Panc1 (cell line): ENCODE measurements around the gene ZBTB8A. TPM values are rescaled to one million over a fixed set of nuclear protein-coding genes. Genes with fewer than 3 reads are reported as not detected.
A peak's percentile ranks its signal among the peaks of the same experiment; 100 is the strongest.

Source experiments
- ATAC-seq: fragments of 200-7000 bp; cut with Tn5 transposase; 2 replicates; pipeline ENCODE4 v1.9.1; 2020; ENCODE audit warnings: mild to moderate bottlenecking, moderate library complexity
- BruUV-seq: library from RNA; stranded (reverse); fragments of 400-500 nt; replicated peaks from 2 replicates; lab custom pipeline; 2021; lab: Mats Ljungman, UMichigan
- CTCF ChIA-PET: fragments of 300-600 bp; sonication (Branson Sonifier 250); formaldehyde crosslinking; loops from one replicate; lab custom pipeline; 2022; ENCODE audit warnings: antibody characterized with exemption; lab: Charles Lee
- POLR2A ChIA-PET: fragments of 300-600 bp; sonication (Branson Sonifier 250); formaldehyde crosslinking; loops from one replicate; lab custom pipeline; 2022; ENCODE audit warnings: antibody characterized with exemption; lab: Charles Lee
- DNase-seq: peaks from one replicate; pipeline ENCODE4 v3.0.0-alpha.2; 2010; ENCODE audit warnings: low read depth, low spot score
- H3K27ac ChIP-seq: 2 replicates; pipeline ENCODE4 v1.5.1; 2011; ENCODE audit warnings: mild to moderate bottlenecking, low read length, inconsistent platforms
- H3K27me3 ChIP-seq: fragments of 200-500 bp; sonication (Bioruptor generic); 2 replicates; pipeline ENCODE4 v1.6.0; 2014; ENCODE audit warnings: low read length, inconsistent platforms; ENCODE audit not compliant: control insufficient read depth, insufficient read depth
- H3K36me3 ChIP-seq: fragments of 200-500 bp; sonication (Bioruptor generic); 2 replicates; pipeline ENCODE4 v1.5.1; 2014; ENCODE audit warnings: inconsistent platforms, mild to moderate bottlenecking, low read length, moderate library complexity; ENCODE audit not compliant: control insufficient read depth, insufficient read depth
- H3K4me1 ChIP-seq: 2 replicates; pipeline ENCODE4 v1.5.1; 2011; ENCODE audit warnings: inconsistent platforms, mild to moderate bottlenecking, low read length, moderate library complexity; ENCODE audit not compliant: control insufficient read depth, insufficient read depth
- H3K4me3 ChIP-seq, 2 experiments: 2 replicates each; pipeline ENCODE4 v1.5.1; 2011 to 2012; ENCODE audit warnings: low read depth in 2 of 2, low read length in 2 of 2, mild to moderate bottlenecking in 2 of 2, inconsistent platforms in 1 of 2, moderate library complexity in 1 of 2
- H3K9me3 ChIP-seq: fragments of 200-500 bp; sonication (Bioruptor generic); 2 replicates; pipeline ENCODE4 v1.5.1; 2014; ENCODE audit warnings: low read depth, mild to moderate bottlenecking, inconsistent platforms, low read length, moderate library complexity; ENCODE audit not compliant: control insufficient read depth, insufficient read depth
- POLR2AphosphoS5 ChIP-seq: IDR thresholded peaks from 2 replicates; pipeline ENCODE4 v1.6.1; 2012; ENCODE audit warnings: mild to moderate bottlenecking, low read depth, low read length, moderate library complexity
- SIN3A ChIP-seq: IDR thresholded peaks from 2 replicates; pipeline ENCODE4 v1.6.1; 2012; ENCODE audit warnings: low read depth, mild to moderate bottlenecking, low read length, moderate library complexity, borderline replicate concordance; ENCODE audit not compliant: insufficient read depth
- TCF7L2 ChIP-seq: IDR thresholded peaks from 2 replicates; pipeline ENCODE4 v1.6.1; 2011; ENCODE audit warnings: mild to moderate bottlenecking, low read depth, low read length, inconsistent platforms
- in situ Hi-C: cut with HindIII; loops from 2 replicates; pipeline ENCODE4 v1.10.0; 2016; ENCODE audit warnings: low sequenced_read_pairs, low pct_unique_long_range_greater_than_20kb
- intact Hi-C: fragments of 100-400 bp; cut with micrococcal nuclease; formaldehyde crosslinking; loops from one replicate; pipeline ENCODE4 v1.10.0; 2022; ENCODE audit not compliant: unreplicated experiment
- total RNA-seq: library from RNA; stranded (reverse); gene quantifications from one replicate; pipeline ENCODE4 v1.2.1, GENCODE V29; 2021; ENCODE audit not compliant: unreplicated experiment
- TF ChIP-seq, protein P1 (sequence below), 2 experiments: IDR thresholded peaks; 2 replicates each; pipeline ENCODE4 v1.6.1; 2011 to 2012; ENCODE audit warnings: low read depth in 2 of 2, control low read depth in 1 of 2, low read length in 1 of 2, mild to moderate bottlenecking in 1 of 2, moderate library complexity in 1 of 2; ENCODE audit not compliant: insufficient read depth in 1 of 2
- TF ChIP-seq, protein P2 (sequence below): fragments of 450-650 bp; IDR thresholded peaks from 2 replicates; pipeline ENCODE4 v1.5.1; 2017; ENCODE audit warnings: mild to moderate bottlenecking

The ZBTB8A gene
- total RNA-seq, 1 experiment from 2014 or later: 6.5 TPM

DNA sequence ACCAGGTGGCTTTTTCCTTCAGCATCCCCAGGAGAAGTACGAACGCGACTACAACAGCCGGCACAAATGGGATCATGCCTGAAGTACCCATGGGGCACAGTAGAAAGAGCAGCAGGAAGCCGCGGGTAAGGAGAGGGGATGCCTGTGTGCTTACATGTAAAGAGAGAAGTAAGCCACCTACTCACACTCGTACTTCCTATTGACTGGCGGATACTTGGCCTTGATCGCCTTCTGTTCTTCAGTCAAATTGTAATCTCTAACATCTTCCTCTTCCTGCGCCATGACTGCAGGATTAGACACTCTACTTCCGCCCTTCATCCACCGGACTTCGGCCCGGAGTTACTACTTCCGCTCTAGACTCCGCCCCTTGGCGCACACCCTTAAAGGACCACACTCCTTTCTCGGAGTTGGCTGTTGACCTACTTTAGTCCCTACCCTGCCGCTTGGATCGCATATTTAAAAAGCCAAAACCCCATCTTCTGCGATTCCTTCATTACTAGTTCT lies 111.1 kb downstream of the ZBTB8A start, which contains the start of gene ZBTB8OS:
Gene ZBTB8OS (minus strand): TSS at position 303 of the 504 bp plus-strand sequence. CDS start 21 bp downstream, at position 282.
- POLR2A ChIA-PET: interaction anchor here (0.6 kb wide), 2 partner anchors 21 to 49 kb away, joined by 4 to 5 read pairs; no protein-coding TSS in a partner anchor
- in situ Hi-C loops (no loop called here), intact Hi-C loops (no loop called here)
- TF ChIP-seq, protein P1, sequence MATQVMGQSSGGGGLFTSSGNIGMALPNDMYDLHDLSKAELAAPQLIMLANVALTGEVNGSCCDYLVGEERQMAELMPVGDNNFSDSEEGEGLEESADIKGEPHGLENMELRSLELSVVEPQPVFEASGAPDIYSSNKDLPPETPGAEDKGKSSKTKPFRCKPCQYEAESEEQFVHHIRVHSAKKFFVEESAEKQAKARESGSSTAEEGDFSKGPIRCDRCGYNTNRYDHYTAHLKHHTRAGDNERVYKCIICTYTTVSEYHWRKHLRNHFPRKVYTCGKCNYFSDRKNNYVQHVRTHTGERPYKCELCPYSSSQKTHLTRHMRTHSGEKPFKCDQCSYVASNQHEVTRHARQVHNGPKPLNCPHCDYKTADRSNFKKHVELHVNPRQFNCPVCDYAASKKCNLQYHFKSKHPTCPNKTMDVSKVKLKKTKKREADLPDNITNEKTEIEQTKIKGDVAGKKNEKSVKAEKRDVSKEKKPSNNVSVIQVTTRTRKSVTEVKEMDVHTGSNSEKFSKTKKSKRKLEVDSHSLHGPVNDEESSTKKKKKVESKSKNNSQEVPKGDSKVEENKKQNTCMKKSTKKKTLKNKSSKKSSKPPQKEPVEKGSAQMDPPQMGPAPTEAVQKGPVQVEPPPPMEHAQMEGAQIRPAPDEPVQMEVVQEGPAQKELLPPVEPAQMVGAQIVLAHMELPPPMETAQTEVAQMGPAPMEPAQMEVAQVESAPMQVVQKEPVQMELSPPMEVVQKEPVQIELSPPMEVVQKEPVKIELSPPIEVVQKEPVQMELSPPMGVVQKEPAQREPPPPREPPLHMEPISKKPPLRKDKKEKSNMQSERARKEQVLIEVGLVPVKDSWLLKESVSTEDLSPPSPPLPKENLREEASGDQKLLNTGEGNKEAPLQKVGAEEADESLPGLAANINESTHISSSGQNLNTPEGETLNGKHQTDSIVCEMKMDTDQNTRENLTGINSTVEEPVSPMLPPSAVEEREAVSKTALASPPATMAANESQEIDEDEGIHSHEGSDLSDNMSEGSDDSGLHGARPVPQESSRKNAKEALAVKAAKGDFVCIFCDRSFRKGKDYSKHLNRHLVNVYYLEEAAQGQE (IDR thresholded peaks at IDR 0.05; ENCODE audit: insufficient read depth in 1 of 2, low read depth in 2 of 2, low read length in 1 of 2): no peak
- TF ChIP-seq POLR2AphosphoS5 (peak; percentile 78; the same call in 1 of the 2 replicates), TCF7L2 (no peak), SIN3A (no peak; the same call in 1 of the 2 replicates)
- TF ChIP-seq, protein P2, sequence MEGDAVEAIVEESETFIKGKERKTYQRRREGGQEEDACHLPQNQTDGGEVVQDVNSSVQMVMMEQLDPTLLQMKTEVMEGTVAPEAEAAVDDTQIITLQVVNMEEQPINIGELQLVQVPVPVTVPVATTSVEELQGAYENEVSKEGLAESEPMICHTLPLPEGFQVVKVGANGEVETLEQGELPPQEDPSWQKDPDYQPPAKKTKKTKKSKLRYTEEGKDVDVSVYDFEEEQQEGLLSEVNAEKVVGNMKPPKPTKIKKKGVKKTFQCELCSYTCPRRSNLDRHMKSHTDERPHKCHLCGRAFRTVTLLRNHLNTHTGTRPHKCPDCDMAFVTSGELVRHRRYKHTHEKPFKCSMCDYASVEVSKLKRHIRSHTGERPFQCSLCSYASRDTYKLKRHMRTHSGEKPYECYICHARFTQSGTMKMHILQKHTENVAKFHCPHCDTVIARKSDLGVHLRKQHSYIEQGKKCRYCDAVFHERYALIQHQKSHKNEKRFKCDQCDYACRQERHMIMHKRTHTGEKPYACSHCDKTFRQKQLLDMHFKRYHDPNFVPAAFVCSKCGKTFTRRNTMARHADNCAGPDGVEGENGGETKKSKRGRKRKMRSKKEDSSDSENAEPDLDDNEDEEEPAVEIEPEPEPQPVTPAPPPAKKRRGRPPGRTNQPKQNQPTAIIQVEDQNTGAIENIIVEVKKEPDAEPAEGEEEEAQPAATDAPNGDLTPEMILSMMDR: no peak
- Histone ChIP-seq H3K4me3 (peak within 1 kb of the TSS; percentile 93 to 100), H3K9me3 (no peaks in the 10 kb centered on the region), H3K27me3 (no peaks in the 10 kb centered on the region), H3K27ac (peak within 1 kb of the TSS; percentile 99), H3K4me1 (peaks cover 10% of the 10 kb centered on the region; the same call in 1 of the 2 replicates), H3K36me3 (peaks cover 21% of the 10 kb centered on the region)
- ATAC-seq (peak; percentile 92), DNase-seq (peak; percentile 83)
- CTCF ChIA-PET: interaction anchor here (1.1 kb wide), 1 partner anchor 130 kb away, joined by 4 read pairs; no protein-coding TSS in a partner anchor
- BruUV-seq: no TSS peak

DNA sequence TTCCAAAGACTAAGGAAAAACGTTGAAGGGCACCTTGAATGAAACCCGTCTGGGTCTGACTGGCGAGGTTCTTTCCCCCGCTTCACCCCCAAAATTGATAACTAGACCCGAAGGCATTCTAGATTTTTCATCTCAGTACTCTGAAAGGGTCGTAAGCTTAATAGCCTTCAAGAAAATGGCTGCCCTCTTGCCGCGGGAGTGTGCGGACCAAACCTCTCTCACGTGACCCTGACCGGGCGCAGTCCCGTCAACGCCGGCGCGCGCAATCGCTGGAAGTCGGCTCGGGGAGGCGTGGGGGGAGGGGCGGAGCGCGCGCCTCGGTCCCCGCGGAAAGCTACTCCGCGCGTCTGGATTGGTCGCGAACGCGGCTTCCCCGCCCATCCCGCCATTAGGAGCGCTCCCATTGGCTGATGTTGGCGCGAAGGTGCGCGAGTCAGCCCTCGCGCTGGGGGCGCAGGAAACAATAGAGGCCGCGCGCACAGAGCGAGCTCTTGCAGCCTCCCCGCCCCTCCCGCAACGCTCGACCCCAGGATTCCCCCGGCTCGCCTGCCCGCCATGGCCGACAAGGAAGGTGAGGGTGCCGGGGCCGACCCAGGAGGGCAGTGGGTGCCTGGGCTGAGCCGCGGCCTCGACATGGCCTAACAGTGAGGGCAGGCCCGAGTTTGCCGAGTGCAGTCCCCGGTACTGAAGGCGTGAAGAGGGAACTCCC lies 111.7 kb downstream of the ZBTB8A start, which contains the start of gene RBBP4:
Gene RBBP4 (plus strand): TSS at position 457 of the 709 bp plus-strand sequence. CDS start 99 bp downstream, at position 556.
- Histone ChIP-seq H3K36me3 (peaks cover 26% of the 10 kb centered on the region), H3K9me3 (no peaks in the 10 kb centered on the region), H3K27me3 (no peaks in the 10 kb centered on the region), H3K4me3 (peak within 1 kb of the TSS; percentile 93 to 100), H3K4me1 (peaks cover 10% of the 10 kb centered on the region; the same call in 1 of the 2 replicates), H3K27ac (peak within 1 kb of the TSS; percentile 99)
- peak; percentile 96 for ATAC-seq
- no TSS peak for BruUV-seq
- TF ChIP-seq POLR2AphosphoS5 (peak; percentile 79), SIN3A (peak; percentile 82; the same call in 1 of the 2 replicates), TCF7L2 (no peak)
- TF ChIP-seq, protein P1 (IDR thresholded peaks at IDR 0.05; ENCODE audit: insufficient read depth in 1 of 2, low read depth in 2 of 2, low read length in 1 of 2): no peak
- TF ChIP-seq, protein P2: no peak
- ChIA-PET POLR2A (interaction anchor here (0.6 kb wide), 3 partner anchors 22 to 330 kb away, joined by 4 to 5 read pairs (median 4); no protein-coding TSS in a partner anchor), CTCF (interaction anchor here (1.1 kb wide), 1 partner anchor 131 kb away, joined by 4 read pairs; no protein-coding TSS in a partner anchor)
- in situ Hi-C loops (no loop called here), intact Hi-C loops (no loop called here)
- DNase-seq: peak; percentile 83
